OCI-LY1 (cell line): ENCODE data around the gene UPF2.

Source experiments
- EZH2 ChIP-seq: fragments of 200-600 bp; sonication (generic), shearing (Covaris generic); IDR thresholded peaks from 2 replicates; pipeline ENCODE4 v1.8.0; 2017; ENCODE audit warnings: borderline replicate concordance, mixed run types, mild to moderate bottlenecking, antibody characterized with exemption, low read length, moderate library complexity, mixed read lengths
- TF ChIP-seq, protein P1 (sequence below): fragments of 200-600 bp; sonication (generic), shearing (Covaris generic); IDR thresholded peaks from 2 replicates; pipeline ENCODE4 v1.5.1; 2017; ENCODE audit warnings: mild to moderate bottlenecking, antibody characterized with exemption, low read length, moderate library complexity, mixed read lengths

DNA sequence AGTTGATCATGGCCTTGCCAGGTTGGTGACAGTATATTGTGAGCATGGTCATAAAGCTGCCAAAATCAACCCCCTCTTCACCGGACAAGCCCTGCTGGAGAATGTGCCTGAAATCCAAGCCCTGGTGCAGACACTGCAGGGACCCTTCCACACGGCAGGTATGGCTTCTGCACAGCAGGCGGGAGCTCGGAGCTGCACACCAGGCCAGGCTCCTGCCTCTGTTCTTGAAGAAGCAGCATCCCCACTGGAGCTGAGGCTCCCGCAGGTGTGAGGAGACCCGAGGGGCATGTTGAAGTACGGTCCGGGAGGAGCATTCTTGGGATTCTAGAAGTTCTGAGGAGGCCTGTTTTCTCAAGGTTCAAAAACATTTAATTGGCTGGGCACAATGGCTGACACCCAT is 38.9 kb upstream of the UPF2 start:
- TF ChIP-seq, protein P1, sequence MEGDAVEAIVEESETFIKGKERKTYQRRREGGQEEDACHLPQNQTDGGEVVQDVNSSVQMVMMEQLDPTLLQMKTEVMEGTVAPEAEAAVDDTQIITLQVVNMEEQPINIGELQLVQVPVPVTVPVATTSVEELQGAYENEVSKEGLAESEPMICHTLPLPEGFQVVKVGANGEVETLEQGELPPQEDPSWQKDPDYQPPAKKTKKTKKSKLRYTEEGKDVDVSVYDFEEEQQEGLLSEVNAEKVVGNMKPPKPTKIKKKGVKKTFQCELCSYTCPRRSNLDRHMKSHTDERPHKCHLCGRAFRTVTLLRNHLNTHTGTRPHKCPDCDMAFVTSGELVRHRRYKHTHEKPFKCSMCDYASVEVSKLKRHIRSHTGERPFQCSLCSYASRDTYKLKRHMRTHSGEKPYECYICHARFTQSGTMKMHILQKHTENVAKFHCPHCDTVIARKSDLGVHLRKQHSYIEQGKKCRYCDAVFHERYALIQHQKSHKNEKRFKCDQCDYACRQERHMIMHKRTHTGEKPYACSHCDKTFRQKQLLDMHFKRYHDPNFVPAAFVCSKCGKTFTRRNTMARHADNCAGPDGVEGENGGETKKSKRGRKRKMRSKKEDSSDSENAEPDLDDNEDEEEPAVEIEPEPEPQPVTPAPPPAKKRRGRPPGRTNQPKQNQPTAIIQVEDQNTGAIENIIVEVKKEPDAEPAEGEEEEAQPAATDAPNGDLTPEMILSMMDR = no peak
- TF ChIP-seq EZH2 = no peak
